HG02981 (cell line): Measurements from ENCODE around the gene STRADB.
"Not testable (repeated sequence)": the region's sequence is repeated elsewhere in the genome, so short reads cannot be mapped to it uniquely, and the experiment has no call there.

Experiments used
- ATAC-seq: cut with Tn5 transposase; IDR thresholded peaks from one replicate; pipeline ENCODE4 v1.9.1; 2021; ENCODE audit warnings: mild to moderate bottlenecking, moderate library complexity; ENCODE audit not compliant: unreplicated experiment

STRADB gene

DNA sequence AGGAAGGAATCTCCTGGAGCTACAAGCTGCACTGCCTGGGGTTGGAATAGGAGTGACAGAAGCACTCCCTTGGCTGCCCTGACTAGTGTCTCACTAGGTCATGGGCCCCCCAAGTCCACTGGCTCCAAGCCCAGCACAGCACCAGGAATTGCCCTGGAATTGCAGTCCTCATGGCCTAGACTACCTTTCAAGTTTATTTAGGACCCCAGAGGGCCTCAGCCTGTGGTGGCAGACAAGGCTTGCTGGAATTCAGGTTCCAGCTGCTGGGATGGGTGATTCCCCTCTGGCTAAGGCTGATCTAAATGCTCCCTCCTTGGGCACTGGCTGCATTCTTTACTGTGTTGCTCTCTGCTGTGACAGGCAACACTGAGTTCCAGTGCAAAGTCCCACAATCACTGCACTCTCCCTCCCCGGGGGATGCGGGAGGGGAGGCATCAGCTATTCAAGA is 14.0 kb downstream of the STRADB start:
- ATAC-seq: no peak

DNA sequence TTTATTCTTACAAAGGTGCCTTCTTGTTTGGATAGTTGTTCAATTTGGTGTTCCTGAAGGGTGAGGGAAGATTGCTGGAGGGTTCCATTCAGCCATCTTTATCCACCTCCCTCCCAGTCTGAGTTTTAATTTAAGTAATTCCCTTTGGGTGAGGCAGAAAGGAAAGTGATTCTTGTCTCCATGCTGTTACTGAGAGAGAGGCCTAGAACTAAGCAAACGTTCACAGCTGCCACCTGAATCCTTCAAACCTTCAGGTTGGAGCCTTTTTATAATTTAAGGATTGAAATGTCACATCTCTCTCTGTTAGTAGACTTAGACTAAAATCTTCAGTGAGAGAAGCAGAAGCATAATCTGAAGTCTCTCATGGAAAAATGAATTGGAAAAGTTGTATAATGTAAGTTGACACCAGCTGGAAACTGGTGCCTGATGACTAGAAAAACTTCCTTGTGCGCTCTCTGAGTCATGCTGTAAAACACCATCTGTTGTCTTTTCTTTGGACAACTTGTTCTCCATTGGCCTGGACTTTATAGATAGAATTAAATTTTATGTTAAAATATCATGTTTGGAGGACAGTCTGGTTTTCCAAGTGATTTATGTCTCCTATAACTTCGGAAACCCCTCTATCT is 14.6 kb downstream of the STRADB start:
- ATAC-seq: no peak

DNA sequence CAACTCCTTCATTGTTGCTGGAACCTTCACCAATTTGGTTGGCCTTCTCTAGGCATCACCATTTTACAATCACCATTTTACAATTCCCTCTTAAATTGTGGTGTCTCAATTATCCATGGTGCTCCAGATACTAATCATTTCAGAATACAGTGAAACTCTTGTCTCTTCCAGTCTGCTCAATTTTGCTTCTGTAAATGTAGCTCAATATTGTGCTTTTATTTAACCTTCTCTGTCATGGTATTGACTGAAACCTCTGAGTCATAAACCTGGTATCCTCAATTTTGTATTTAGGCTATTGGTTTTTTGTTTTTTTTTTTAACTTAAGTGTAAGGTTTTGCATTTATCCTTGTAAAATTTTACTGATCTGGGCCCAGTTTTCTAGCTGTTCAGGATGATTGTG is 16.1 kb downstream of the STRADB start:
- ATAC-seq: no peak

DNA sequence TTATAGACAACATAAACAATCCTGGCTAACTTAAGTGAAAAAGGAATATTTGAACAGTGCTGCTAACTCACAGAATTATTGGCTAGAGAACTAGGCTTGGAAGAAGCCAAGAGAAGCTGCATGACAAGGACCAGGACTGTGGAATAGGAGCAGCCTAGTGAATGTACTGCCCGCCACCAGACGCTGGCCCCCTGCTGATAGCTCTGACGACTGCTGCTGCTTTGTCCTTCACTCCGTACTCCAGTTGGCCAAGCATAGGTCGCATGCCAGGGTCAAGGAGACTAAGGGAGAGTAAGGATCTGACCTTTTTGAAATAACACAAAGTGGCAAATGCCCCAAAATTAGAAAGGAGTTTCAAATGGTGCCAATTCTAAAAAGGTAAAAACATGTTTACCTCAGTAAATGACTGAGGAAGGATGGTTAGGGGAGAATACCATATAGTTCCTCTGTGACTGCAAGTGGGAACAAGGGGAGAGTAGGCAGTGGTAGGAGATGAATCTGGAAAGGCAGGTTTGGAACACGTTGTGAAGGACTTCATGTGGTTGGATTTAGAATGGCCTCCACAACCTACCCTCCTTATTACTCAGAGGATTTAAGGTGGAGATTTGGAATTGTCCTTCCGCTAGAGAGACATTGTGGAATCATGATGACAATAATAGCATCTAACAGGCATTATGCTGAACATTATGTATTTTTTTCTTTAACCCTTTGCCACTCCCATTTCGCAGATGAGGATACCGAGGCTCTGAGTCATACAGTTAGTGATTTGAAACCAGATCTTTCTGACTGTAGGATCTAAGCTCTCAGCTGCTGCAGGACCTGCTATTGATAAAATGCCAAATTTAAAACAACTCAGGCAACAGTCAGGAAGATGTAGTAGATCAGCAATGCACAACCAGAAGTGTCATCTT is 19.5 kb downstream of the STRADB start:
- no peak for ATAC-seq

GRCh38 chr2:201471732-201472393 is 20.3 kb downstream of the STRADB start:
- ATAC-seq: no peak

DNA sequence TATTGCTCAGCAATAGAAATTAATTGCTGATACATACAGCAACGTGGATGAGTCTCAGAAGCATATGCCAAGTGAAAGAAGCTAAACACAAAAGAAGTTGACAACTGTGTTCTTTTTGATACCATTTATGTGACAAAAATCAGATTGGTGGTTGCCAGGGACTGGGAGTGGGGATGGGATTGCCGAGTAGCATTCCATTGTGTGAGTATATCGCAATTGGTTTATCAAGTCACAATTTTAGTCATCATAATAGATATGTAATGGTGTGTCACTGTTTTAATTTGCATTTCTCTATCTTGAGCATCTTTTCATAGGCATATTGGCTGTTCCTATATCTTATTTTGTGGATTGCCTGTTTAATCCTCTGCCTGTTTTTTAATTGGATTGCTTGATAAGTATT is 20.9 kb downstream of the STRADB start:
- ATAC-seq: no peak

DNA sequence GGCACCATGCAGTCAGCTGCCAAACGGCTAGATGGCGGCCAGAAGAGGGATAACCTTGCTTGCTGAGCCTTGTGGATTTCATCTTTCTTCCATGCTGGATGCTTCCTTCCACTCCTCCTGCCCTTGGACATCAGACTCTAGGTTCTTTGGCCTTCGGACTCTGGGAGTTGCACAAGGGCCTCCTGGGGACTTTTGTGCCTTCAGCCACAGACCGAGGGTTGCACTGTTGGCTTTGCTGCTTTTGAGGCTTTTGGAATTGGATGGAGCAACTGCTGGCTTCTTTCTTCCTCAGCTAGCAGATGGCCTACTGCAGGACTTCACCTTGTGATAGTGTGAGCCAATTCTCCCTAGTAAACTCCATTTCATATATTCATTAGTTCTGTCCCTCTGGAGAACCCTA is 31.0 kb downstream of the STRADB start:
- no peak for ATAC-seq

- no peak for ATAC-seq
These were observed 31.8 kb downstream of the STRADB start for GRCh38 chr2:201483342-201483741.

DNA sequence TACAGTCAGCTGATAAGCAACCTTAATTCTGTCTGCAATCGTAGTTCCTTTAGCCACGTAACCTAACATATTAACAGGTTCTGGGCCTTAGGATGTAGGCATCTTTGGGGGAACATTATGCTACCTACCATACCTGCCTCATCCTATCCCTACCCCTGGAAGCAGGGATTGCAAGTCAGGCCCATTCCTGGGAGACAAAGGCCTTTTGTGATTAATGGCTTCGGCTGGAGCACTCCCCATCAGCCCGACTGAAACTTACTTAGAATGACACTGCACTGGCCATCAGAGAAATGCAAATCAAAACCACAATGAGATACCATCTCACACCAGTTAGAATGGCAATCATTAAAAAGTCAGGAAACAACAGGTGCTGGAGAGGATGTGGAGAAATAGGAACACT is 32.2 kb downstream of the STRADB start:
- ATAC-seq: not testable (repeated sequence)

GRCh38 chr2:201484805-201485204 is 33.3 kb downstream of the STRADB start:
- ATAC-seq: no peak

- no peak for ATAC-seq
These were observed 38.8 kb downstream of the STRADB start for GRCh38 chr2:201490291-201490690.

DNA sequence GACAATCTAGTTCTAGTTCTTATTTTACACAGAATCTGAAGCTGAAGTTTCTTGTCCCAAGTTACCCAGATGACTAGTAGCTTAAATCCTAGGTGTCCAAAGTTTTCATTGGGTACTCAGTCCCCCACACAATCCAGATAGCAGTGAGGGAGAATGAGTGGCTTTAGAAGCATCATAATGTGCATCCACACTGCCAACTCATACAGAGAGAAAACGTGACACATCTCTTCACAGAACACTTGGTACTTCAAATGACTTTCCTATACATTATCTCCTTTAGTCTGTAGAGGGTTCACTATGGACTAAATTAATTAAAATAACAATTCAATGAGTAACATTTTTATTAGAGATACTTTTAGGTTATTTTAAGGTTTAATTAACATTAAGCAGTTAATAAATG is 45.2 kb downstream of the STRADB start:
- ATAC-seq: no peak

DNA sequence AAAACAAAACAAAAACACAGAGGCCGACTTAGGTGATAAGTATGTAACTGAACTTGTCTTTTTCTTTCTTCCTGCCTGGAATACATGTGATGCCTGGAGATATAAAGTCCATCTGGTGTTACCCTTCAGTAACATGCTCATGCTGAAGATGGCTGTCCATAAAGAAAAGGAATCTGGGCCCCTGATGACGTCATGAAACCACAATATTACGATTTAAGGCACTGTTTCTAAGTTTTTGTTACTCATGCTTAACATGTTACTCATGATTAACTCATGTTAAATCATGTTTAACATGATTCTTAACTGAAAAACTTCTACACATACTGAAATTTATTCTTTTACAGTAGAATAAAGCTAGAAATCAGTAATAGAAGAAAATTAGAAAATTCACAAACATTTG is 49.0 kb downstream of the STRADB start:
- ATAC-seq: no peak

DNA sequence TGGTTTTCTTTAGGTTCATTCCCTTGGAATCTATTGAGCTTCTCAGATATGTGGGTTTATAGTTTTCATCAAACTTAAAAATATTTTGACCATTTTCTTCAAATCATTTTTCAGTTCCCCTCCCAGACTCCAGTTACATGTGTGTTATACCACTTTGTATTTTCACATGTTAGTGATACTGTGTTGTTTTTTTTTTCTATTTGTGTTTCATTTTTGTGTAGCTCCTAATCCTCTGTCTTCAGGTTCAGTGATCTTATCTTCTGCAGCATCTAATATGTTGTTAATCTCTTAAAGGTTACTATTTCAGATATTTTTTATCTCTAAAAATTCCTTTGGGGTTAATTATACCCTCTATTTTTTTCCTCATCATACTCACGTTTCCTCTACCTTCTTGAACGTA is 51.2 kb downstream of the STRADB start:
- no peak for ATAC-seq

GRCh38 chr2:201507725-201508124 is 56.2 kb downstream of the STRADB start:
- no peak for ATAC-seq

DNA sequence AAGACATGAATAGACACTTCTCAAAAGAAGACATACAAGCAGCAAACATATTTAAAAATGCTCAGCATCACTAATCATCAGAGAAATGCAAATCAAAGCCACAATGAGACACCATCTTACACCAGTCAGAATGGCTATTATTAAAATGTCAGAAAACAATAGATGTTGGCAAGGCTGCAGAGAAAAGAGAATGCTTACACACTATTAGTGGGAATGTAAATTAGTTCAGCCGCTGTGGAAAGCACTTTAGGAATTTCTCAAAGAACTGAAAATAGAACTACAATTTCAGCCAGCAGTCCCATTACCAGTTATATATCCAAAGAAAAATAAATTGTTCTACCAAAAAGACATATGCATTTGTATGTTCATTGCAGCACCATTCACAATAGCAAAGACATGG is 61.7 kb downstream of the STRADB start:
- no peak for ATAC-seq

- ATAC-seq: no peak
These were observed 64.2 kb downstream of the STRADB start for GRCh38 chr2:201515573-201516246.

DNA sequence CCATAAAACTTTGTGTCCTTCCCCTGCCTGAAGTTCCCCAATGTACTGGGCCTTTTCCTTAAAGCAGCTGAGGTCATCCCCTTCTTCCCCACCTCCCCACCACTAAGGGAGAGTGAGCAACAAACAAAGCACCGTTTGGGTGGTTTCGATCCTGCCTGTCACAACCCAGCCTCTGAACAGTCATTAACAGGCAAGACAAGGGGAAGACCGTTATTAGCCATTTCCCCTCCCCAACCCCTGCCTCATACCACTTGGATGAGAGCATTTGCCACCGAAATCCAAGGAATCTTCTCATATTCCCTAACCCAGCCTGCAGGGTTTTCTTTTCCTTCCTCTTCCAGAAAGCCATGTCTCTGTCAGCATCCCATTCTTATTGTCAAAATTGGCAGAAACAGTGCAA is 65.6 kb downstream of the STRADB start:
- no peak for ATAC-seq

- no peak for ATAC-seq
These were observed 68.7 kb downstream of the STRADB start for GRCh38 chr2:201520201-201520600.

DNA sequence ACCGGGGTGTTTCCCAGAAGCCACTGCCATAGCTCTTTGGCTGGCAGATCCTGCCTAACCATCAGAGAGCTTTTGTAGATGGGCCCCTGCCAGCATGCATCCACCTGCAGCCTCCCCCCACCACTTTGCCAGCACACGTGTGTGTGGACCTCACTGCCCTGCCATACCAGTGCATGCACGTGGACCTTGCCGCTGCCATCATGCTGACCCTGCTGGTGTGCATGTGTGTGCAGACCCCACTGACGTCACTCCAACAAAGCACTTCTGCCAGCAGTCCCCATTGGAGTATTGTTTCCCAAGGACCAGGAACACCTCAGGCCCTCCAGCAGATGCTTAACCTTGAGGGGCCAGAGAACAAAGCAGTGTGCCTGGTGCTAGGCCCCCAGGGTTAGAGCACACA is 71.4 kb downstream of the STRADB start:
- ATAC-seq: no peak

DNA sequence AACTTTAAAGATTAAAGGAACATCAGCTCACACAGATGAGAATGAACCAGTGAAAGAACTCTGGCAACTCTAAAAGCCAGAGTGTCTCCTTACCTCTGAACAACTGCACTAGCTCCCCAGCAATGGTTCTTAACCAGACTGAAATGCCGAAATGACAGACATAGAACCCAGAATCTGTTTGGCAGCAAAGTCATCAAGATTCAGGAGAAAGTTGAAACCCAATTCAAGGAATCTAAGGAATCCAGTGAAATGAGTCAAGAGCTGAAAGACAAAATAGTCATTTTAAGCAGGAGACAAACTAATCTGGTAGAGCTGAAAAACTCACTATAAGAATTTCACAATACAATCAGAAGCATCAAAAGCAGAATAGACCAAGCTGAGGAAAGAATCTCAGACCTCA is 72.0 kb downstream of the STRADB start:
- ATAC-seq: no peak
